SU-DHL-6 (cell line): ENCODE measurements around the gene RAE1.

ENCODE experiments used
- H2AFZ ChIP-seq: fragments of 200-600 bp; sonication (generic); 2 replicates; pipeline ENCODE4 v1.6.1; 2014; ENCODE audit warnings: low read depth, mild to moderate bottlenecking, moderate library complexity, mixed read lengths, antibody characterized with exemption, low read length; ENCODE audit not compliant: severe bottlenecking
- H3F3A ChIP-seq: fragments of 200-600 bp; shearing (Covaris generic); 2 replicates; pipeline ENCODE4 v1.6.0; 2016; ENCODE audit warnings: antibody characterized with exemption, mild to moderate bottlenecking; ENCODE audit not compliant: insufficient read depth
- H3K27ac ChIP-seq: fragments of 200-600 bp; sonication (generic); 2 replicates; pipeline ENCODE4 v1.5.1; 2016; ENCODE audit warnings: low read depth, mild to moderate bottlenecking, low read length, moderate library complexity, mixed read lengths
- H3K27me3 ChIP-seq: fragments of 200-600 bp; sonication (generic), shearing (Covaris generic); 2 replicates; pipeline ENCODE4 v1.6.0; 2014; ENCODE audit warnings: mild to moderate bottlenecking, low read length
- H3K36me3 ChIP-seq: fragments of 200-600 bp; sonication (generic); 2 replicates; pipeline ENCODE4 v1.6.1; 2014; ENCODE audit warnings: mild to moderate bottlenecking, low read length, mixed read lengths
- H3K4me2 ChIP-seq: fragments of 300-600, 200-600 bp; shearing (Covaris generic), sonication (generic); 2 replicates; pipeline ENCODE4 v1.6.0; 2014; ENCODE audit warnings: low read length, low read depth, mild to moderate bottlenecking; ENCODE audit not compliant: poor library complexity, severe bottlenecking
- H3K4me3 ChIP-seq: fragments of 200-600 bp; sonication (generic); 2 replicates; pipeline ENCODE4 v1.5.1; 2014; ENCODE audit warnings: antibody characterized with exemption, low read length, mild to moderate bottlenecking, mixed read lengths; ENCODE audit not compliant: insufficient read depth, poor library complexity, severe bottlenecking
- H3K79me2 ChIP-seq: fragments of 200-600 bp; sonication (generic); 2 replicates; pipeline ENCODE4 v1.6.1; 2014; ENCODE audit warnings: mild to moderate bottlenecking, low read length, moderate library complexity; ENCODE audit not compliant: insufficient read depth
- H3K9ac ChIP-seq: fragments of 200-600 bp; sonication (generic); 2 replicates; pipeline ENCODE4 v1.7.0; 2014; ENCODE audit warnings: mild to moderate bottlenecking, low read length
- H3K9me2 ChIP-seq: fragments of 200-600 bp; sonication (generic); replicated peaks from 2 replicates; pipeline ENCODE4 v1.6.1; 2014; ENCODE audit warnings: low read length; ENCODE audit not compliant: insufficient read depth
- H3K9me3 ChIP-seq: fragments of 200-600 bp; sonication (generic); 2 replicates; pipeline ENCODE4 v1.6.1; 2014; ENCODE audit warnings: low read length, mixed read lengths; ENCODE audit not compliant: insufficient read depth
- H4K20me1 ChIP-seq: fragments of 200-600 bp; sonication (generic); 2 replicates; pipeline ENCODE4 v1.6.1; 2014; ENCODE audit warnings: low read depth, mild to moderate bottlenecking, antibody characterized with exemption, low read length, moderate library complexity, mixed read lengths
- CTCF ChIP-seq: fragments of 200-600 bp; sonication (generic); IDR thresholded peaks from one replicate; pipeline ENCODE4 v1.5.1; 2017; ENCODE audit warnings: antibody characterized with exemption, mild to moderate bottlenecking, low read length, moderate library complexity; ENCODE audit not compliant: insufficient read depth, poor library complexity, severe bottlenecking
- EZH2phosphoT487 ChIP-seq: fragments of 200-600 bp; sonication (generic), shearing (Covaris generic); conservative IDR thresholded peaks from 2 replicates; pipeline ENCODE4 v1.6.1; 2018; ENCODE audit warnings: mild to moderate bottlenecking, antibody characterized with exemption, low read length, moderate library complexity, mixed read lengths

RAE1 gene

GRCh38 chr20:57394121-57395082 lies 43.3 kb downstream of the RAE1 start:
- peak overlapping the region; percentile 100 for H3K4me2 ChIP-seq
- H3K27me3 ChIP-seq, result no peaks in the 10 kb centered on the region
- H2AFZ ChIP-seq, result no peak overlapping the region
- no peak for TF ChIP-seq EZH2phosphoT487
- no peak overlapping the region for H3K4me3 ChIP-seq
- H3K9ac ChIP-seq, result peak overlapping the region; percentile 99; the same call in 1 of the 2 replicates
- peaks cover 7% of the 10 kb centered on the region; the same call in 1 of the 2 replicates for H4K20me1 ChIP-seq
- H3K9me2 ChIP-seq, result no peaks in the 10 kb centered on the region
- 0 out of 2 replicates have a peak, but pooled peaks cover 11% of the 10 kb centered on the region for H3K36me3 ChIP-seq
- H3K79me2 ChIP-seq, result peaks cover 66% of the 10 kb centered on the region
- peak overlapping the region; percentile 98 for H3K27ac ChIP-seq
- peaks cover 52% of the 10 kb centered on the region for H3F3A ChIP-seq
- no peaks in the 10 kb centered on the region for H3K9me3 ChIP-seq

- Histone ChIP-seq H3K79me2 (peaks cover 75% of the 10 kb centered on the region), H3K9me3 (no peaks in the 10 kb centered on the region), H2AFZ (no peak overlapping the region), H3K36me3 (0 out of 2 replicates have a peak, but pooled peaks cover 12% of the 10 kb centered on the region), H3F3A (peaks cover 43% of the 10 kb centered on the region), H3K9ac (no peak overlapping the region), H3K27me3 (no peaks in the 10 kb centered on the region), H3K27ac (peak overlapping the region; percentile 98), H3K9me2 (no peaks in the 10 kb centered on the region), H3K4me2 (peak overlapping the region; percentile 100), H3K4me3 (no peak overlapping the region), H4K20me1 (peaks cover 7% of the 10 kb centered on the region; the same call in 1 of the 2 replicates)
- TF ChIP-seq EZH2phosphoT487 (no peak), CTCF (no peak)
Observed at GRCh38 chr20:57395111-57395966, 44.3 kb downstream of the RAE1 start.

- TF ChIP-seq CTCF, result no peak
- no peak for TF ChIP-seq EZH2phosphoT487
- H3K79me2 ChIP-seq, result peaks cover 86% of the 10 kb centered on the region
- H3F3A ChIP-seq, result peaks cover 38% of the 10 kb centered on the region
- H4K20me1 ChIP-seq, result peaks cover 7% of the 10 kb centered on the region; the same call in 1 of the 2 replicates
- no peak overlapping the region for H3K4me3 ChIP-seq
- H3K9ac ChIP-seq, result peak overlapping the region; percentile 52
- no peak overlapping the region for H2AFZ ChIP-seq
- H3K4me2 ChIP-seq, result peak overlapping the region; percentile 69
- H3K36me3 ChIP-seq, result peaks cover 17% of the 10 kb centered on the region; the same call in 1 of the 2 replicates
- no peaks in the 10 kb centered on the region for H3K9me3 ChIP-seq
- H3K9me2 ChIP-seq, result no peaks in the 10 kb centered on the region
- H3K27me3 ChIP-seq, result no peaks in the 10 kb centered on the region
- peak overlapping the region; percentile 97 for H3K27ac ChIP-seq
Observed at GRCh38 chr20:57396212-57396983, 45.3 kb downstream of the RAE1 start.
